Measurements from ENCODE around the gene ATAT1. TPM values are rescaled to one million over a fixed set of nuclear protein-coding genes. Genes with fewer than 3 reads are reported as not detected.

ATAT1 gene
- 1.7 and 2.5 TPM in 2 replicates for total RNA-seq (2014; rRNA removed; shearing (Covaris generic))

- DNase-seq (ENCODE audit: low read depth) = peak; percentile 93
Measured at GRCh38 chr6:30626484-30627366, at the start of gene ATAT1. TSS of gene ATAT1 (plus strand) at chr6:30626874.

GRCh38 chr6:30578051-30578450, 48.6 kb upstream of the ATAT1 start:
- no peak for DNase-seq (ENCODE audit: low read depth)

GRCh38 chr6:30583921-30584320, 42.8 kb upstream of the ATAT1 start:
- DNase-seq (ENCODE audit: low read depth) = no peak

- no peak for DNase-seq (ENCODE audit: low read depth)
Measured at GRCh38 chr6:30589754-30590358, 36.8 kb upstream of the ATAT1 start.

GRCh38 chr6:30590509-30590908, 36.2 kb upstream of the ATAT1 start:
- no peak for DNase-seq (ENCODE audit: low read depth)

DNA sequence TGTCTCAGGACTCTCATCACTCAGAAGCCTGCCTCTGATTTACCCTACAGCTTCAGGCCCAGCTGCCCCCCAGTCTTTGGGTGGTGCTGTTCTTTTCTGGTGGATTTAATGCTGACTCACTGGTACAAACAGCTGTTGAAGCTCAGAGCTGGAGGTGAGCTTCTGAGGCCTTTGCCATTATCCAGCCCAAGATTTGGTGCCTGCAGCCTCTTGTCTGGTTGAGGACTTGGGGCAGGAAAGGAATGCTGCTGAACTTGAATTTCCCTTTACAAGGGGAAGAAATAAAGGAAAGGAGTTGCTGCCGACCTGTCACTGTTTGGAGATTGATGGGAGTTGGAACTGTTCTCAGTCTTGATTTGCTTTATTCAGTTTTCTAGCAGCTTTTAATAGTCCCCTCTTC, 35.7 kb upstream of the ATAT1 start:
- no peak for DNase-seq (ENCODE audit: low read depth)

DNA sequence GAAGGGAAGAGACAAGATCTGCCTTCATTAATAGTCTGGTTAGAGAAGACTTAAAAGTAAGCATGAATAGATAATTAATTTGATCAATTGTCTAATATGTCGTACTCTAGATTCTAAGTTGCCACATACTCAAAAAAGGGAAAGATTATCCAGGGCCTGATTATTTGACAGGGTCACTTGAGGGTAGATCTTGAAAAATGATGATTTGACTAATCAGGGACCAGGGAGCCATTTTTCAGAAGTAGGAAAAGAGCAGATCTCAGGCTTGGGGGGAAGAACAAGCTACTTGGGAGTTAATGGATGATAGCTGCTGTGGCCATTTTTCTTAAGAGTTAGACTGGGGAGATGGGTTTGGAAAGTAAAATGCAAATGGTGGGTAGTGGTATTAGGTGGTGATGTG, 34.4 kb upstream of the ATAT1 start:
- DNase-seq (ENCODE audit: low read depth) = no peak

GRCh38 chr6:30597315-30598144, 29.1 kb upstream of the ATAT1 start:
- DNase-seq (ENCODE audit: low read depth) = peak; percentile 80

- no peak for DNase-seq (ENCODE audit: low read depth)
Measured at GRCh38 chr6:30598912-30599624, 27.6 kb upstream of the ATAT1 start.

GRCh38 chr6:30599625-30600324, 26.9 kb upstream of the ATAT1 start:
- DNase-seq (ENCODE audit: low read depth) = no peak

- no peak for DNase-seq (ENCODE audit: low read depth)
Measured at GRCh38 chr6:30600451-30600961, 26.2 kb upstream of the ATAT1 start.

DNA sequence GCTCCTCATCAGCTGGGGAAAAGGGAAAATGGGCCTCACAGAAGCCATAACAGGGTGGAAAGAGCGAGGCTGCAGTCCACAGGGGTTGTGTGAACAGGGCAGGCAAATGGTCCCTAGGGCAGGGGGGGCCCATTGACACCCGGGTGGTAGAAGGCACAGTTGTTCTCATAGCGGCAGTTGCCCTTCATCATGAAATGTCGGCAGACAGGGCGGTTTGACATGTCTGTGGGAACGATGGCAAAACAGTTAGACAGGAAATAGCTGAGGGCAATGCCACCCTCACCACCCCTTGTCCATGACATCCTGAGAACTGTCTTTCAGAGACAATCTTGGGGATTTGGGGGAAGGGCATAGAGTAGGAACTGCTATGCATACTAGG, 25.2 kb upstream of the ATAT1 start:
- no peak for DNase-seq (ENCODE audit: low read depth)

DNA sequence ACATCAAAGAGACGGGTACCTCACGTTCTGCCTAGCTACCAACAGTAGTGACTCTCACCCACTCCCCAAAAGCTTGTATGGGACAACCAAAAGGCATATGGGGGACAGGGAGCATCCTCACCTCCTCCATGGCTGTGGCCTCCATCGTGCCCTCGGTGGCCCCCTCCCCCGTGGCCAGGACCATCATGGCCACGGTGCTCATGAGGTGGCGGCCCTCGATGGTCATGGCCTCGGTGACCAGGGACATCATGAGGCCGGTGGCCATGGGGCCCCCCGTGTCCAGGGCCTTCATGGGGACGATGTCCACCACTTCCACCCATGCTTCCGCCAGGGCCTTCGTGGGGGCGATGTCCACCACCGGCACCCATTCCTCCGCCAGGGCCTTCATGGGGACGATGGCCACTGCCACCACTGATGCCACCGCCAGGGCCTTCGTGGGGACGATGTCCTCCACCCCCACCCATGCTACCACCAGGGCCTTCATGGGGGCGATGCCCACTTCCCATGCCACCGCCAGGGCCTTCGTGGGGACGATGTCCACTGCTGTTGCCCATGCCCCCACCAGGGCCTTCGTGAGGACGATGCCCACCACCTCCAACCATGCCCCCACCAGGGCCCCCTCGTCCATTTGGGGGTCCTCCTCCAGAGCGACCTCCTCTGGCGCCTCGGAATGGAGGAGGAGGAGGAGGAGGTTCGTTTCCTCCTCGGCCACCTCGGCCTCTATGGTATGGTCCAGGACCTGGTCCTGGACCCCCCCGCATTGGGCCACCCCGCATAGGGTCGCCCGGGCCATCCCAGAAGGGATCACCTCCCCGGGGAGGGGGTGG, 24.6 kb upstream of the ATAT1 start:
- DNase-seq (ENCODE audit: low read depth) = no peak

- no peak for DNase-seq (ENCODE audit: low read depth)
Measured at GRCh38 chr6:30603961-30604360, 22.7 kb upstream of the ATAT1 start.

GRCh38 chr6:30610065-30610464, 16.6 kb upstream of the ATAT1 start:
- no peak for DNase-seq (ENCODE audit: low read depth)

DNA sequence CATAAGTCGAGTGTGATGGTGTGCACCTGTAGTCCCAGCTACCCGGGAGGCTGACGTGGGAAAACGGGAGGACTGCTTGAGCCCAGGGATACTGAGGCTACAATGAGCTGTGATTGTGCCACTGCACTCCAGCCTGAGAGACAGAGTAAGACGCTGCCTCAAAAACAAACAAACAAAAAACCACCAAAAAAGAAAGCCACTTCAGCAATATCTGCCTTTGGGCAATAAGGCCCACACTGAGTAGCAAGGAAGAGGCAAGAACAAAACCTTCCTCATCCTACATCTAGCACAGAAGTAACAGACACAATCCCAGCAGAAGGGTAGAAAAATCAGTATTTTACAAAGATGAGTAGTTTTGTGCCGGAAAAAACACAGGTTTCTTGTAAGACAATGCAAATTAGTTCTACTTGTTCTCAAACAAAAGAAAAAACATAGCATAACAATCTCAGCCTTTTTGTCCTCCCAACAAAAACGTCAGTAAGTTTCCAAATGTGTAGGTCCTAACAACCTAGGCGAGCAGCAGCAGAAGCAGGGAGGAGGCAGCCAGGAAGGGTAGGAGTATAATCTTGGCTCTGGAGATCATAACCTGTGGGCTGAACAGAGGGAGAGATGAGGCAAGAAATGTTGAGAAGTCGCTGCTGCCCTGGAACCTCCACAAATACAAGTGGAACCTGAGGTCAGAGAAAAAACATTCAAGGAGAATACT, 15.4 kb upstream of the ATAT1 start:
- no peak for DNase-seq (ENCODE audit: low read depth)

DNA sequence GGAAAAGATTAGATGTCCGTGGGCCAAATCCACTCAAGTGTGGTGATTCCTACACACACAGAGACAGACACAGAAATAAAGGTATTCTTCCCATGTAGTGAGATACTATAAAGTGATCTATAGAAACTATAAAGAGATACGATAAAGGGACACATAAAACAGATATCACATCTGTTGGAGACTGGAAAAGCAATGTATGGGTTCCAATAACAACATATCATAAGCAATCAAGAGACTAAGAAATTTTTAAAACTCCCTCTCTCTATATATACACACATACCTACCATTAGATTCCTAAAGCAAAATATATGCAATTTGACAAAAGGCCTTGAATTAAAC, 14.8 kb upstream of the ATAT1 start:
- no peak for DNase-seq (ENCODE audit: low read depth)

GRCh38 chr6:30612213-30612612, 14.5 kb upstream of the ATAT1 start:
- no peak for DNase-seq (ENCODE audit: low read depth)

- peak; percentile 77 for DNase-seq (ENCODE audit: low read depth)
Measured at GRCh38 chr6:30612687-30613248, 13.9 kb upstream of the ATAT1 start.
